Hematopoietic multipotent progenitor cell treated with erythropoietin and hydrocortisone succinate and interleukin-3 and kit ligand, for 4 days (in vitro differentiated cells): Measurements from ENCODE around the gene BGN.

ENCODE experiments used
- DNase-seq: peaks from one replicate; pipeline ENCODE4 v3.0.0-alpha.2; 2015

BGN gene

DNA sequence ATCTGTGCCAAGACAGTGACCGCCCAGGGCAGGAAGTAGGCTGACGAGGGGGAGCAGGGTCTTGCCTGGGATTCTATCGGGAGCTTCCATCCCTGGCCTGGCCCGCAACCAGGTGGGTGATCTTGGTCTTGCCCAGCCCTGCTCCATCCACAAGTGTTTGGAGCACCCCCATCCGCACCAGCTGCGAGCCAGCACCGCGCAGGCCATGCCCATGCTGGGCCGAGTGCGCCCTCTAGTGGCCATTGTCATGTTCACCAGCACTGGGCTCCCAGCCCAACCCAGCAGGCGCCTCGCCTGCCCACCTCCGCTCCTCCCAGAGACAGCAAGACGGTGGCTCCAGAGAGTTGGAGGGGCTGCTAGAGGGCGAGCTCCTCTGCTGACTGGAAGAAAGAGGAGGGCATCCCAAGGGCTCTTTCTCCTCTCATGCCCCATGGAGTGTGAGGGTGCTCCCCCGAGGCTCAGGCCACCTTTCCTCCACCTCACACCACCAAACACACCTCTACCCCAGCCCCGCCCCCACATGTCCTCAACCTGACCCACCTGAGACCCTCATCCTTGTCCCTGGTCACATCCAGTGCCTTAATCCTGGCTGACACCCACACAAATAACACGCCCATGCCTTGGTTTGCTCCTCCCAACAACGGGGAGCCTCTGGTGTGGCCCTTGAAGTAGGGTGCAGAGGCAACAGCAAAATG is 12.9 kb downstream of the BGN start:
- DNase-seq, result peak; percentile 82

DNA sequence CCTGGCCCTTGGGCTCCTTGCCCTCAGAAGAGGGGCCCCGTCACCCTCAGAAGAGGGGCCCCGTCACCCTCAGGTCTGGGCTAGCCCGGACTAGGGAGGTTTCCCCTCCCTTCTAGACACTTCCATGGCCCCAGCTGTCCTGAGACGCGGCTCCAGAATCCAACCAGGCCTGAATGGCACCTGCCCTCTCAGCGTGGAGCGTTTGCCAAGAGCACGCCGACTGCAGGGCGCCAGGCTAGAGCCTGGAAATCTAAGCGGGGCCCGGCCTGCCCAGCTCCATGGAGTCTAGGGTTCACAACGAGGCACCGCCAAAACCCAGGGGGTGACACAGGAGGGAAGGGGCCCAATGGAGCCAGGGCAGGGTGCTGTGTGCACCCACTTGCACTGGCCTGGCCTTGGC is 14.8 kb downstream of the BGN start:
- DNase-seq, result no peak

DNA sequence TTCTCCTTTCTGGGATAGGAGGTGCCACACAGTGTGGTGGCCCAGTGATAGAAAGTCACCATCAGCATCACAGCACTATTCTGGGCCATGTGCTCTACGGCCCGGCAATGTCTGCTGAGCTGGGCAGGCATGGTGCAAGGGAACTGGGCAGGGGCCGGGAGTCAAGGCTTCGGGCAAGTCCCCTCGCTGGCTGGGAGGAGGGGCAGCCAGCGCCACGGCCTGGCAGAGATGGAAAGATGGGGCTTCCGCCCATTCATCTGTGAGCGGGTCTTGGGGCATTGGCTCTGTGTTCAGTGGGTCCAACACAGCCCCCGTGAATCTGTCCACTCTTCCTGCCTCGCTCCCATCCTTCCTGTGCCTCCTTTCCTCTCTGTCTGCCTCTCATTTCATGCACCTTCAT is 15.6 kb downstream of the BGN start:
- no peak for DNase-seq

DNA sequence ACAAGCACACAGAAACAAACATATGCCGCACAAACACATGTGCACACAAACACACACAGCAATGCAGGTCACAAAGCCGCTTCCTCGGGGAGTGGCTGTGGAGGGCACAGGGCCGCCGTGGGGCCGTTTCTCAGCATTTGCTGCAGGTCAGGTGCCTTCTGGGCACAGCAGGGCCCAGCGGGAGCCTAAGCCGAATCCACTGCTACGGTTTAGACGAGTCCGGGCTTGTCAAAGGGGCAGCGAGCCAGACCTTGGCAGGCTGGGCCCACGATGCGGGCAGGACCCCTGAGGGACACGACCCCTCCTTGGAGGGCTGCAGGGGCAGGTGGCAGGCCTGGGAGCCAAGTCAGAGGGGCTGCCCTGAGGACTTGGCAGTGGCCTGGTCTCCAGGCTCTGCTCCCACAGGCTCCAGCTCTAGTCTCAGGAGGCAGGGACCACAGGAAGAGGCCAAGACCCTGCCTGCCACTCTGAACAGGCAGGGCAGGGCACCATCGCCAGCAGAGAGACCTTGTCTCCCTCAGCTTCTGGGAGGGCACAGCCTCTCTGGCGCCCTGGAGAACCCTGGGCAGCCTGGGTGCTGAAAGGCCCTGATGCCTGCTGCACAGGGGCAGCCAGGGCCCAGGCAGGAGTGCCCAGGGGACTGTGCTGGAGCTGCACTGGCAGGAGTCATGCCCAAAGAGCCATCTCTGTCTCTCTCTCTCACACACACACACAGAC is 17.2 kb downstream of the BGN start:
- no peak for DNase-seq

DNA sequence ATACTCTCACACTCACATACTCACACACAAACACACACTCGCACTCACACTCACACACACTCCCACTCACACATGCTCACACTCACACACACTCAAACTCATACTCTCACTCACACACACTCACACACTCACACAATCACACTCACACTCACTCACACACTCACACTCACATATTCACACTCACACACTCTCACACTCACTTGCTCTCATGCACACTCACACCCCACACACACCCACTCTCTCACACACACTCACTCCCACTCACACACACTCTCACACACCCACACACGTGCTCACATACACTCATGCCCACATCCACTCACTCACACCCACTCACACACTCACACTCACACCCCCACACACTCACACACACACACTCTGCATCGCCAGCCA is 17.7 kb downstream of the BGN start:
- DNase-seq, result no peak

DNA sequence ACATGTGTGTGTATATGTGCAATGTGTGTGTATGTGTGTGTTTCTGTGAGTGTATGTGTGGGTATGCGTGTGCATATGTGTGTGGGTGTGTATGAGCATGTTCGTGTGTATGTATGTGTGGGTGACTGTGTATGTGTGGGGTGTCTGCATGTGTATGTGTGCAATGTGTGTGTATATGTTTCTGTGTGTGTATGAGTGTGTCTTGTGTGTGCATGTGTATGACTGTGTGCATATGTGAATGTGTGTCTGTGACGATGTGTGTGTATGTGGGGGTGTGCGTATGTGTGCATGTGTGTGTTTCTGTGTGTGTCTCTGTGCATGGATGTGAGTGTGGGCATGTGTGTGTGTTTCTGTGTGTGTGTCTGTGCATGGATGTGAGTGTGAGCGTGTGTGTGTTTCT is 18.5 kb downstream of the BGN start:
- DNase-seq, result no peak

DNA sequence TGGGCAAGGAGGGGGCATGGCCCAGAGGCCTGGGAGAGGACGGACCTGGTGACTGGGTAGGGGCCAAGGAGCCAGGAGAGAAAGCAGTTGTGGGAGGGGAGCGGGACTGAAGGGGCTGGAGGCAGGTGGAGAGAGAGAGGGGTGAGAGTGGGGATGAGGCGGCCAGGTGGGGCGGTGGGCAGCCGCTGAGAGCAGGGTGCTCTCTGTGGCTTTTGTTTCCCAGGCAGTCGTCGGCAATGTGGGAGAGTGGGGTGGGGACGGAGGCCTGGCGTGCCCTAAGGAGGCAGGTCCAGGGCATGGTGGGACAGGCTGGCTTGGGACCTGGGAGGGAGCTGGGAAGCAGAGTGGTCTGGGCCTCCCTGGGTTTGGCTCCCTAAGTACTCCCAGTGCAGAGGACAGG is 19.5 kb downstream of the BGN start:
- DNase-seq, result no peak

DNA sequence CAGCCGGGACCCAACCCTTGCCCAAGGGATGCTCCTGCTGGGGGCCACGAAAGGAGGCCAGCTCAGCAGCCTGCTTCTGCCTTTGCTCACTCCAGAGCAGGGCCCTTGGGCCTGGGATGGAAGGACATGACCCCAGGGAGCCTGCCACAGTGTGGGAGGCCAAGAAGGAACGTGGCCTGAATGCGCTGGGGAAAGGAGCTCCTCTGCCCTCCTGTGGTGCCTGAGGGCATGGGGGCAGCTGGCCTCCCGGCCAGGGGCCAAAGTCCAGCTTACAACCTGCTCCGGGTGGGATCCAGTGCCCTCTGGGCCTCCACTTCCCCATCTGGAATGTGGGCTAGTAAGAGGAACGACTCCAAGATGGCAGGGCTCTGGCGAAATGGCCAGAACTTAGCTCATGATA is 20.7 kb downstream of the BGN start:
- DNase-seq, result no peak

DNA sequence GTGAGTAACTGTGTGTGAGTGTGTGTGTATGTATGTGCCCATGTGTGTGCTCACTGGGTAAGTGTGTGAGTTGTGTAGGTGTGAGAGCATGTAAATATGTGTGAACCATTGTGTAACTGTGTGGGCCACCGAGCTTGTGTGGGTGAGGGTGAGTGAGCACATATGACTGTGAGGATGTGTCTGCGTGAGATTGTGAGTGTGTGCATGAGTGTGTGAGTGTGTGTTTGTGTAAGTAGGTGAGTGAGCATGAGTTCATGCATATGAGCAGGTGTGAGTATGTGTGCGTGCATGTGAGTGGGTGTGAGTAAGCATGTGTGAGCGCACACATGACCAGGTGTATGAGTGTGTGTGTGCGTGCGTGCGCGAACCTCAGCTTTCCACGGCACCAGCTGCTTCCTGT is 21.3 kb downstream of the BGN start:
- no peak for DNase-seq

DNA sequence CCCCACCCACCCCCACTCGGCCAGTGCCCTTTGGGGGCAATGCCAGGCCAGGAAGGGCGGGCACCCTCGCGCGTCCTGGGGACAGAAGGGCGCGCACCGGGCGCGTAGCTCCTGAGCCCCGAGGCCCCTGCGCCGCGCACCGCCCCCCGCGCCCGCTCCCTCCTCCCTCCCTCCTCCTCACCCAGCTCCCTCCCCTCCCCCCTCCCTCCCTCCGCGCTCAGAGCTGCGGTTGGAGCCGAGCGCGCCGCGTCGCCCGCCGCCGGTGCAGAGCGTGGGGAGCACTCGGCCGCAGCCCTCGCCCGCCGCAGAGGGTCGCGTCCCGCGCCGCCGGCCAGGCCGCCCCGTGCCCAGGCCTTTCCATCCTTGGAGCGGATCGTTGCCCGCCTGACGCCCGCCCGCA is 22.6 kb downstream of the BGN start, which contains the start of gene ATP2B3:
Gene ATP2B3 (plus strand): TSS at position 220 of the 400 bp plus-strand sequence. CDS start 18,606 bp downstream, outside the sequence.
- no peak for DNase-seq

DNA sequence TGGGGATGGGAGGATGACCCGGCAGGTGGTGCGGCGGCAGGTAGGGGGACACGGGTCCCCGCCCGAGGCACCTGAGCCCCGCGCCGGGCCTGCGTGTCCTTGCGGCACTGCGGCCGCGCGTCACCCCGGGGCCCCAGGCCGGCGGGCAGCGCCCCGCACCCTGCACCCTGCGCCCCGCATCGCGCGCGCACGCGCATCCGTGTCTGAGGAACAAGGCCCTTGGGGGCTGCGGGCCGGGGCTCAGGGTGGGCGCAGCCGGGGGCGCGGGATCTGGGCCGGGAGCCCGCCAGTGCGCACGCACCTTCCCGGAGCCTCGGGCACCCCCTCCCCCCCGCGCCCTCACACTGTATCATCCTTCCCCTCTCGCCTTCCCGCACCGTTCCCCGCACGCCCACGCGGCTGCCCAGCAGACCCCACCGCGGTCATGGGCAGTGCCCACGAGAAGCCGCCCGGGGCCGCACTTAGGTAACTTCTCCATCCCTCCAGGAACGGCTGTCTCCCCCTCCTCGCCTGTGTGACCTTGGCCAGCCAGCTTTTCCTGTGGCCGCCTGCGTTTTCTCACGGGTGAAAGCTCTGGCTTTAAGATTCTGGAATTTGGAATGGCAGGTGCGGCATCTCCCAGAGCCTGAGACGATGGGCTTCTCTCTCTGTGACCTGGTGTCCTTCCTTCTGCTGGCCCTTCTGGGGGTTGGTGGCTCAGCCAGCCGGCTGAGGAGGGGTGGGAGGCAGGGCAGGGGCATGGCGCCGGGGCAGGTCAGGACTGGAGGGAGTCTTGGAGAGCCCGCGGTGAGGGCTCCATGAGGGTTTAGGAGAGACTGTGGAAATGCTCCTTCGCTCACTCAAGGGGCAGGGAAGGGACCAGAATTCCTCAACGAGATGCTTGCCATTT is 23.4 kb downstream of the BGN start:
- DNase-seq, result no peak

DNA sequence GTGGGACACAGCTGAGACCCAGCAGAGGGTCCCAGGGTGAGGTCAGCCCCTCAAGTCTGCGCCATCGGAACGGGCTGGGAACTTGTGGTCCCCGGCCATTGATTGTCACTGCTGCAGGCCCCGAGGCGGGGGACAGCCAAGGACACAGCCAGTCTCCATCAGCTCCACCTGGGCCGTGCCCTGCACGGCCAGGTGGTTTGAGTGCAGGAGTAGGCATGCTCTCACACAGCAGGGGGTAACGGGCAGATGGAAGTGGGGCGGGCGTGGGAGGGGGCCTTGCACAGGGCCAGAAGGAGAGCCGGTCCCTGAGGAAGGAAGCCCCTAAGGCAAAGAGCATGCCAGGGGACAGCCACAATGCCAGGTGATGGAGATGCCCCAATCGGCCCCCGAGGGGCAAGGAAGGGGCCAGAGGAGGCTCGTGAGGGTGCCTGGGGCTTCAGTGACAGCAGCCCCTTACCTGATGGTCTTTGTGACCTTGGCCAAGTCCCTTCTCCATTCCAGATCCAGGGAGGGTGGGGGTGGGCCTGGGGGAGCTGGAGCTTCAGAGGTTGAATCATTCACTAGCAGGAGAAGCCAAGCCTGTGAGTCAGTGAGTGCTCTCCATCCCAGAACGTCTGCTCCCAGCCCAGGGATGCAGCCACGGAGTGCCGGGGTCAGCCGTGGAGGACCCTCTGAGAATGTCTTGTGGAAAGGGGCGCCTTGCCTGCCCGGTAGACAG is 24.9 kb downstream of the BGN start:
- DNase-seq, result no peak

DNA sequence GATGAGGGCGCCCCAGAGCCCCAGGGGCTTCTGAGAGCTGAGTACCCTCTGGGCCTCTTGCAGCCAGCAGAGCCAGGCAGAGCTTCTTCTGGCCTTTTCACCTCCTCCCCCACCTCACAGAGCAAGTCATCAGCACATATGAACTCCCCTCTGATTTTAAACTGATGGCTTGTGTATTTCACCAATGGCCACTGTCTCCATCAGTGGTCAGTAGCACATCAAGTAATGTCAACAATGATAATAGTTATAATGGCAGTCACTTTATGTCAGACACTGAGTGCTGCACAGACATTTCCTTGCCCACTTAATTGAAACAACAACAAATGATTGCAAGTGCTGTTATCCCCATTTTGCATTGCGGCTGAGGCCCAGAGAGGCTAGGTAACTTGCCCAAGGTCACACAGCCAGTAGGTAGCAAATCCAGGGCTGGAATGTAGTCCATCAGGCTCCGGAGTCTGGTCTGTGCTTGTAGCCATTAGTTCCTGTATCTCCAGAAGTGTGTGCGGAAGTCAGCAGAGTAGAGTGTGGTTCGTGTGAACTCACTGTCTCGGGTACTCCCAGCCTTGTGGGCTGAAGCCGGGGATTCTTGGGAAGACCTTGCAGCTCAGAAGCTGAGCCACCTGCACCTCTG is 25.6 kb downstream of the BGN start:
- no peak for DNase-seq

DNA sequence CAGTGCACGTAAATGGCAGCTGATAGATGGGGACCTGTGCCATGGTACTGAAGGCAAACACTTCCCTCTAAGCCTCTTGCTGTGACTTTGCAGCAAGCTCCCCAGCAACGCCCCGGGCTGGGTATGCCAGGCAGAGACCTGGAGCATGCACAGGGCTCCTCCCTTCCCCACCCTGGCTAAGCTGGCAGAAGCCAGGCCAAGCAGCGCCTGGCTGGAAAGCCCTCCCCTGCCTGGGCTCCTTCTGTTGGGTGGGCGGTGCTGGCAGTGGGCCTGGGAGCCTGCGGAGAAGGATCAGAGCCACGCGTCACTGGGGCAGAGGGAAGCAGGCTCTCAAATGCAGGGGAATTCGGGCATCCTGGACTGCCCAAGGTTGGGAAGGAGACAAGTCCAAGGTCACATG is 26.3 kb downstream of the BGN start:
- no peak for DNase-seq

DNA sequence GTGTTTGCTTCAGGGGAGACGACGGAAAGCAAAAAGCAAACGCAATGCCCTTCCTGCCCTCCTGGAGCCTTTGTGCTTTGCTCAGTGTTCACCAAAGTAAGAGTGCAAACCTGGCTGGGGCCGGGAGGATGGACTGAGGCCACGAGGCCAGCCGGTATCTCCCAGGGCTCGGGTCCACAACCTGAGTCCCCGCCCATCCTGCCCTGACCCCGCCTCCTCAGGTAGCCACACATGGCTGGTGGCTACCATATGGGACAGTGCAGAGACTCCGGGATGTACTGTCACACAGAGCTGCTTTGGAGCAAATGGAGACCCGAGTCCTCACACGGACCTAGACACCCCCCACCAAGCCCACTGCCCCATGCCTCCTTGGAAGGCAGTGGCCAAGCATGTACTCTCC is 27.5 kb downstream of the BGN start:
- DNase-seq, result no peak

DNA sequence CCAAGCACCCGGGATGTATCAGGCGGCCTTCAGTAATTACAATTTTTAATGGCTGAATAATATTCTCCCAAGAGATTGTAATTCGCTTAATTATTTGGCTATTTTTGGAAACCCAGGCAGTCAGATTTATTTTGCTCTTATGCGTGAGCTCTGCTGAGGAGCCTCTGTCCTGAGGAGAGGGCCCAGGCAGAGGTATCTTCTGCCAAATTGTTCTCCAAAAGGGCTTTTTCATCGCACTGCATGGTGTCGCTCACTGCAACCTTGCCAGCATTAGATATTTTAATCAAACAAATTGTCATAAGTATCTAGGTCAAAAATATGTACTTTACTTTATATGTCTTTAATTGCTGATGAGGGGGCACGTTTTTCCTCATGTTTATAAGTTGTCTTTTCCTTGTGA is 28.5 kb downstream of the BGN start:
- DNase-seq, result no peak

DNA sequence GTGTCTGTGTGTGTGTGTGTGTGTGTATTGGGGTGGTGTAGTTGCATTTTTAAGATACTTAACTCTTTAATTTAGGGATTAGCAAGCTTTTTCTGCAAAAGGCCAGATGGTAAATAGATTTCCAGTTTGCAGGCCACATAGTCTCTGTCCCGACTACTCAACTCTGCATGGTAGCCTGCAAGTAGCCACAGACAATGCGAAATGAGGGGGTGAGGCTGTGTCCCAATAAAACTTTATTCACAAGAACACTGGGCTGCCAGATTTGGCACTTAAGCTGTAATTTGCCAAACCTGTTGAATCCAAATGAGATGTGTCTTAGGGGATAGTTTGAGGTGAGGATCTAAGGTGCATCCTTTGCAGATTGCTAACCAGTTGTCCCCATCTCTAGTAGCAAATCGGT is 29.5 kb downstream of the BGN start:
- DNase-seq, result no peak

DNA sequence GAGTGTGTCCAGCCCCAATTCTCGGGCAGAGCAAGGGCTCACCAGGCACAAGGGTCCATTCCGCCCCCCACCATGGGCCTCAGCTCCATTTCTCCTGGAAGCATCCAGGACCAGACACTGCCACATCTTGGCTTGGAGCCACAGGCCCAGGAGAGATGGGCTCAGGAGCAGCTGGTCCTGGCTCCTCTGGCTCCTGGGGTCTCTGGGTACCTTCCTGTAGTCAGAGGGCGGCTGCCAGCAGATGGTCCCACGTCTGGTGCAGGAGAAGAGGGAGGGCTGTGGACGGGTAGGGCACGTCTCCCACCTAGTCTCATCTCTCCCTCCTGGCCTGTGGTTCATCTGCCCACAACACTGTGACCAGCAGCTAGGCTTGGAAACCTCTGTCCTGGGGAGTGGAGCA is 30.7 kb downstream of the BGN start:
- DNase-seq, result no peak

DNA sequence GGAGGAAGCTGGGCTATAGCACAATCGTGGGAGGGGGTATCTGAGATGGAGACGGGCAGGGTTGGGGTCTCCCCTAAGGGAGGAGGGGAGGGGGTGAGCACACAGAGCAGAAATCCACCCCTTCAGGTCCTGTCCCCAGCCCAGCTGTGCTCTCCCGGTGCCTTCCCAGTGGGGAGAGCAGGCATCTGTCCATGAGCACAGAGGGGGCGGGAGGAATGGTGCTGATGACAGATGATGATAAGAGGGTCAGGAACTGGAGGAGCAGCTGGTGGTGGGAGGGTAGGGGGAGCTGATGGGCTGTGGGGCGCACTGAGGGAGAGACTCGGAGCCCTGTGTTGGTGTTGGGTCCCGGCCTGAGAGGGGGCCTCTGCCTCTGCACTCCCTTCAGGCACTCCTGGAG is 31.3 kb downstream of the BGN start:
- no peak for DNase-seq

DNA sequence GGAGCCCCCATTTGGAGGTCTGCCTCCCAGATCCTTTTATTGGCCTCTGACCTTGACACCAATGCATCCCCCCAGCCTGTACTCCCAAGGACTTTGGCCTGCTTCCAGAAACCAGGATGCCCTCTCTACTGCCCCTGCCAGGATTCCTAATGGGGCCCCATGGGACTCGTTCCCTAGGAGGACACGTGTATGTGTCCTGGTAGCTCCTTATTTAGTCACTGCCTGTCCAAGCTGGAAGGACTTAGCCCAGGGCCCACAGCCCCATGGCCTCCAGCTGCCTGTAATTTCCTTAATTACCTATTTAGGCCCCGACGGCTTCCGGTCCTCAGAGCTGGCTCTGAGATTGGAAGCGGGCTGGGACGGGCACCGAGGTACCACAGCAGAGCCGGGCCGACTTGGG is 32.0 kb downstream of the BGN start:
- DNase-seq, result no peak

DNA sequence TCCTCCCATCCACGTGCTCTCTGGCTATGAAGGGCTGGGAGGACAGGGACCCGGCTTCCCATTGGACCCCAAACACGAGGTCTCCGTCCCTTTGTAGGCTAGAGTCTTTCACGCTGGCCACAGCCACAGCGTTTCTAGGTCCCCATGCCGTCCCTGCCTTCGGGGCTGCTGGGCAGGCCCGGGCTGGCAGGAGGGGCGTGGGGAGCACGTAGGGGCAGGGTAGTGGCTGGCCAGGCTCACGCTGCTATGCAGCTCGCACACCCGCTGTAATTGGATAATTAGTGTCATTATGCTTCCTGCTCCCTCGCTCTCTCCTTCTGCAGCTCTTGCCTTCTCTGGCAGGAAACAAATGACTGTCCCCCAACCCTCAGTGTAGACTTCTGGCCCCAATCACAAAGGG is 32.4 kb downstream of the BGN start:
- no peak for DNase-seq

DNA sequence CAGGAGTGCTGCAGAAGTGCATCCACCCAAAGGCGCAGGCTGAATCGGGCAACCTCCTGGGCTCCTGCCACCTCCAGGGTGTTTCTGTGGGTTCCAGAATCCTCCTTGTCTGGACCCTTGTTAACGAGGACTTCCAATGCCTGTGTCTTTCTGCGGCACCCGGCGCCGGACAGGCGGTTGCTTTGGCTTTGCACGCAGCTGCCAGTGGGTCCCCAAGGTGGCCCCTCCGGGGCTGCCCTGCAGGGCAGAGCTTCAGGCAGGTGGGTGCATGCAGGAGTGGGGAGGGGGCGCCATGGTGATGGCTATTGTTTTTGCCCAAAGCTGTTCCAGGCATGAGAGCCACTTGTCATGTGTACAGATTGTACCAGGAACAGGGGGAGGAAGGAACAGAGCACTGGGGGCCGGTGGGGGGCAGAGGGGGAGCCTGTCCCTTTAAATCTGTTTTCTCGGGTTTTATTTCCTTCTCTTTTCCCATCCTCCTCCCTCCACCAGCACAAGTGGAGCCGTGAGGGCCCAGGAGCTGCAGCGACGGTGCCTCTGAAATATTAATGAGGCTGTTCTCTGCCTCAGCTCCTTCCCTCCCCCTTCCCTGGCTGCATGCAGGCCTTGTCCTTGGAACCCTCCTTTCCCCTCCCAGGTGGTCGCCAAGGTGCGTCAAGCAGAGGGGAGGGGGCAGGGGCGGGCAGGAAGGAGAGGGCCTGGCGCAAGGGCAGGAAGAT is 35.8 kb downstream of the BGN start:
- no peak for DNase-seq
